HUES64 (cell line): ENCODE results near the gene ATAD3B.
"Not testable (repeated sequence)": the region's sequence is repeated elsewhere in the genome, so short reads cannot be mapped to it uniquely, and the experiment has no call there.

Source experiments
- H3K27ac ChIP-seq: 2 replicates; pipeline ENCODE4 v1.7.0; 2013; ENCODE audit warnings: low read depth, low read length, inconsistent platforms
- H3K27me3 ChIP-seq: 2 replicates; pipeline ENCODE4 v1.6.1; 2013; ENCODE audit warnings: mild to moderate bottlenecking, low read length; ENCODE audit not compliant: insufficient read depth
- H3K36me3 ChIP-seq: 2 replicates; pipeline ENCODE4 v1.6.1; 2013; ENCODE audit warnings: mild to moderate bottlenecking, low read length; ENCODE audit not compliant: insufficient read depth
- H3K4me1 ChIP-seq: 2 replicates; pipeline ENCODE4 v1.6.1; 2013; ENCODE audit warnings: mild to moderate bottlenecking, low read length, moderate library complexity; ENCODE audit not compliant: insufficient read depth
- H3K4me3 ChIP-seq: 2 replicates; pipeline ENCODE4 v1.5.1; 2013; ENCODE audit warnings: mild to moderate bottlenecking, low read length, moderate library complexity
- H3K9ac ChIP-seq: 2 replicates; pipeline ENCODE4 v1.6.1; 2013; ENCODE audit warnings: mild to moderate bottlenecking, low read depth, low read length
- H3K9me3 ChIP-seq: 2 replicates; pipeline ENCODE4 v1.6.1; 2013; ENCODE audit warnings: low read depth, low read length; ENCODE audit not compliant: insufficient read depth
- WGBS: fragments of 150-250, 120-280 bp; methylation state at CpG from one replicate; pipeline ENCODE4 v1.1.7; 2013; ENCODE audit warnings: missing lambda C conversion rate; 5-methylcytosine and 5-hydroxymethylcytosine counted together

The ATAD3B gene

DNA sequence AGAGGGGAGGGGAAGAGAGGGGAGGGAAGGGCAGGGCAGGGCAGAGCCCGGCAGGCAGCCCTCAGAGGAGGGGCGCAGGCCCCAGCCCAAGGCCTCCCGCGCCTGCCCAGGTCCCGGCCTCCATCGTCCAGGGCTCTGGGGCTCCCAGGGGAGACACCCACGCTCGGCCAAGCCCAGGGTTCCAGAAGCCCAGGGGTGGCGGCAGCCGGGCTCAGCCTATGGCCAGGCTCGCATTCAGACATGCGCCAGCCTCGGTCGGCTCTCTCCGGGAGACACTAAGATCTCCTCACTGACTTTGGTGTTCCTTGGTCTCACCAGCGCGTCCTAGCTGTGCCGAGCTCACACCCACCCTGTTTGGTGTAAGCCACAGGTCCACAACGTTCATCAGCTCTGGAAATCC, 43.4 kb upstream of the ATAD3B start:
- Histone ChIP-seq H3K4me3 (no peak overlapping the region), H3K27me3 (no peaks in the 10 kb centered on the region), H3K36me3 (no peaks in the 10 kb centered on the region), H3K9me3 (no peaks in the 10 kb centered on the region), H3K27ac (no peak overlapping the region), H3K9ac (no peak overlapping the region), H3K4me1 (peaks cover 32% of the 10 kb centered on the region)
- 88% methylated on average over 19 of the region's 19 CpGs for WGBS

DNA sequence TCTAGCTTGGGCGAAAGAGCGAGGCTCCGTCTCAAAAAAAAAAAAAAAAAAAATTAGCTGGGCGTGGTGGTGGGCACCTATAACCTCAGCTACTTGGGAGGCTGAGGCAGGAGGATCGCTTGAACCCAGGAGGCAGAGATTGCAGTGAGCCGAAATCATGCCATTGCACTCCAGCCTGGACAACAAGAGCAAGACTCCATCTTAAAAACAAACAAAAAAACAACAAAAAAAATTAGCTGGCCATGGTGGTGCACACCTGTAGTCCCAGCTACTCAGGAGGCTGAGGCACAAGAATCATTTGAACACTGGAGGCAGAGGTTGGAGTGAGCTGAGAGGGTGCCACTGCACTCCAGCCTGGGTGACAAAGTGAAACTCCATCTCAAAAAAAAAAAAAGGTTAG, 42.6 kb upstream of the ATAD3B start:
- not testable (repeated sequence) for H3K9me3 ChIP-seq, H3K27ac ChIP-seq, H3K27me3 ChIP-seq, H3K36me3 ChIP-seq, H3K4me3 ChIP-seq, H3K9ac ChIP-seq
- 93% methylated on average over 6 of the region's 6 CpGs for WGBS
- peaks cover 40% of the 10 kb centered on the region for H3K4me1 ChIP-seq

DNA sequence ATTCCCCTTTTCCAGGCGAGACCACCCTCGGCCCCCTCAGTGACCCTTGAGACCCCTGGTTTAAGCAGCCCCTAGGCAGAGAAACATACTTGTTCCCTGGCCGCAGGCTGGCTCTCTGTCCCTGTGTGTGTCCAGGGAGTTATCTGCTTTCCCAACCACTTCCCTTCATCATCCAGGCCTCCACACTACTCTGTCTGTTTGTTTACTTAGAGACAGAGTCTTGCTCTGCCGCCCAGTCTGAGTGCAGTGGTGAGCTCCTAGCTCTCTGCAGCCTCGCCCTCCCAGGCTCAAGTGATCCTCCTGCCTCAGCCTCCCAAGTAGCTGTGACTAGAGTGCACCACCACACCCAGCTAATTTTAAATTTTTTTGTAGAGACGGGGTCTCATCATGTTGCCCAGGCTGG, 41.9 kb upstream of the ATAD3B start:
- Histone ChIP-seq H3K9ac (no peak overlapping the region), H3K4me1 (peaks cover 47% of the 10 kb centered on the region), H3K27ac (no peak overlapping the region; the same call in 1 of the 2 replicates), H3K27me3 (no peaks in the 10 kb centered on the region), H3K9me3 (no peaks in the 10 kb centered on the region), H3K4me3 (no peak overlapping the region), H3K36me3 (no peaks in the 10 kb centered on the region)
- 91% methylated on average over 6 of the region's 6 CpGs for whole genome bisulfite sequencing

DNA sequence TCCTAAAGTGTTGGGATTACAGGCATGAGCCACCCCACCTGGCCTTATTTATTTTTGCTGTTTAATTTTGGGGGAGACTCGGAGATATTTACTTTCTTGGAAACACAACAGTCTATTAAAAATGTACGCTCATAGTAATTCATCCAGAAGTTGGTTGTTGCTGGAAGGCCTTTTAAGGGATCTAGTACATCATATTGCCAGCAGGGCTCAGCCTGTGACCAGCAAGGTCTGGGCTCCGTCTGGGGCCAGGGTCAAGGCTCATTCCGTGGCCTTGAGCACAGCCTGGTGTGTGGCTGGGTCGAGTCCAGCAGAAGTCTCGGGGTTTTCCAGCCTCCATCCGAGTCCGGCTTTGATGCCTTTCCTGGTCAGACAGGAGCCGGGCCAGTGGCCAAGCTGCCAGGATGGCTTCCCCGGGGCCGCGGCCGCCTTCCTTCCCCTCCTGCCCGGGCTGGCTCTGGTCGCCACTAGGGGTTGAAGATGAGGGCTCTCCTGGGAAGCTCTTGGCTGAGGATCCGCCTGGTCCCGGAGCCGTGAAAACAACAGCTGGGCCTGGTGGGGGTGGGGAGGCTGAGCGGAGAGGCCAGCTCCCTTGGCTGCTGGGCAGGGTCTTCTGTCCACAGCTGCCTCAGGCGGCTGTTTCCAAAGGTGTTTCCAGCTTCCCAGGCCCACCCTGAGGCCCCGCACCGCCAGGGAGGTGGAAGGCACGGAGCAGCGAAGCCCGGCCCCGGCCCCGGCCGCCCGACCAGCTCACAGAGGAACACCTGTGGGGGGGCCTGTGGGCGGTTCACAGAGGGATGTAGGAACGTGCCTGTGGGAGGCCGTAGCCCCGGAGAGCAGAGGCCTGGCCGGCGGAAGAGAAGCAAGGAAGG, 41.2 kb upstream of the ATAD3B start:
- Histone ChIP-seq H3K36me3 (no peaks in the 10 kb centered on the region), H3K9me3 (no peaks in the 10 kb centered on the region), H3K27me3 (no peaks in the 10 kb centered on the region), H3K9ac (peak overlapping the region; percentile 32; the same call in 1 of the 2 replicates), H3K4me3 (no peak overlapping the region), H3K27ac (peak overlapping the region; percentile 73; the same call in 1 of the 2 replicates), H3K4me1 (peaks cover 53% of the 10 kb centered on the region)
- WGBS: 33% methylated on average over 35 of the region's 35 CpGs

DNA sequence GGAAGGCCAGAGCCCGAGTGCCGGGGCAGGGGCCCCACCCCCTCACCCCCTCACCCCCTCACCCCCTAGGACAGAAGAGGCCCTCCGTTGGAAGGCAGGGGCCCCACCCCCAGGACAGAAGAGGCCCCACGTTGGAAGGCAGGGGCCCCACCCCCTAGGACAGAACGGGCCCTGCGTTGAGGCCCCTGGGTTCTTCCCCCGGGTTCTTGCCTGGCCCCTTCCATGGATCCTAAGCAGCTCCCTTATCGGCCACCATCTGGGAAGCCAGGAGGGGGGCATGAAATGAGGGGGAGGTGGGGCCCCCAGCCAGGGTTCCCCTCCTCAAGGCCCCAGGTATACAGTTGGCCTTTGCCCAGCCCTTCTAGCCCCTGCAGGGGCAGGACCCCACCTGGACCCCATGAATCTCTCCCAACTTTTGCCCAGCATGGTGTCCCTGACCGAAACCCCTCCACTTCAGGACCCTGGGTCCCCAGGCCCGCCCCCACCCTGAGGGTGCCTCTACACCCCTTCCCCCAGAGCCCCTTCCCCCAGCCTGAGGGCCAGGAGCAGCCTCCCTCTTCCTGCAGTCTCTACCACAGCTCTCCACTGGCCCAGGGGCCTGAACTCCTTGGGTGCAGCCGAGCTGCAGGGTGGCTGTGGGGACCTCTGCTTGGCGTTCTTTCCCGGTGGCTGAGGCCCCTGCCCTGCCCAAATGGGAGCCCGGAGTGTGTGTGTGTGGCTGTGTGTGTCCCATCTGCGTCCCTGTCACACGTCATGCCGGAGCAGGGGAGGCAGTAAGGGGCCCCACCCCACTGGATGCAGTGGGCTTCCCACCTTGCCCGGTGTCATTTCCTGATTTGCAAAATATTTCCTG, 40.3 kb upstream of the ATAD3B start:
- 54% methylated on average over 16 of the region's 18 CpGs for WGBS
- Histone ChIP-seq H3K4me1 (peaks cover 48% of the 10 kb centered on the region), H3K27me3 (peaks cover 4% of the 10 kb centered on the region; the same call in 1 of the 2 replicates)

DNA sequence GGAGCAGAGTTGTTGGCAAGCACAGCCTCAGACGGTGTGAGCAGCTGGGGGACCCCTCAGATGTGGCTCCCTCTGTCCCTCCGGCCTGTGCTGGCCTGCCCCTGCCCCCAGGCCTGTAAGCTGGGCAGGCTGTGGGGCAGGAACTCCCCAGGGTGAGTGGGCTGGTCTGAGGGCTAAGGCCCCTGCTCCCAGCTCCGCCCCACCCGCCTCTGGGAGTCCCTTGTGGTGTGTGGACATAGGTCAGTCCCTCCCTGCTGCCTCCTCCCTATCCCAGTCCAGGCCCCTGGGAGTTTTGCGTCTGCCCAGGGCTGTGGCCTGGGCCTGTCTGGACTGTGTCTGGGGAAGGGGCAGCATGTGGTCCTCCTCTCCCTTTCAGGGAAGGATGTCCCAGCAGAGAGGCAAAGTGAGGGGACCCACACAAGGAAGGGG, 39.7 kb upstream of the ATAD3B start:
- Histone ChIP-seq H3K27me3 (peaks cover 4% of the 10 kb centered on the region; the same call in 1 of the 2 replicates), H3K27ac (peak overlapping the region; percentile 60), H3K4me3 (no peak overlapping the region), H3K9me3 (no peaks in the 10 kb centered on the region), H3K36me3 (no peaks in the 10 kb centered on the region), H3K9ac (peak overlapping the region; percentile 52), H3K4me1 (peaks cover 45% of the 10 kb centered on the region)
- WGBS: 44% methylated on average over 5 of the region's 5 CpGs

More for the DNA sequence above, 40.3 kb upstream of the ATAD3B start:
- no peaks in the 10 kb centered on the region for H3K9me3 ChIP-seq
- H3K36me3 ChIP-seq: no peaks in the 10 kb centered on the region
- no peak overlapping the region for H3K4me3 ChIP-seq
- H3K9ac ChIP-seq: peak overlapping the region; percentile 52; the same call in 1 of the 2 replicates
- H3K27ac ChIP-seq: peak overlapping the region; percentile 60

DNA sequence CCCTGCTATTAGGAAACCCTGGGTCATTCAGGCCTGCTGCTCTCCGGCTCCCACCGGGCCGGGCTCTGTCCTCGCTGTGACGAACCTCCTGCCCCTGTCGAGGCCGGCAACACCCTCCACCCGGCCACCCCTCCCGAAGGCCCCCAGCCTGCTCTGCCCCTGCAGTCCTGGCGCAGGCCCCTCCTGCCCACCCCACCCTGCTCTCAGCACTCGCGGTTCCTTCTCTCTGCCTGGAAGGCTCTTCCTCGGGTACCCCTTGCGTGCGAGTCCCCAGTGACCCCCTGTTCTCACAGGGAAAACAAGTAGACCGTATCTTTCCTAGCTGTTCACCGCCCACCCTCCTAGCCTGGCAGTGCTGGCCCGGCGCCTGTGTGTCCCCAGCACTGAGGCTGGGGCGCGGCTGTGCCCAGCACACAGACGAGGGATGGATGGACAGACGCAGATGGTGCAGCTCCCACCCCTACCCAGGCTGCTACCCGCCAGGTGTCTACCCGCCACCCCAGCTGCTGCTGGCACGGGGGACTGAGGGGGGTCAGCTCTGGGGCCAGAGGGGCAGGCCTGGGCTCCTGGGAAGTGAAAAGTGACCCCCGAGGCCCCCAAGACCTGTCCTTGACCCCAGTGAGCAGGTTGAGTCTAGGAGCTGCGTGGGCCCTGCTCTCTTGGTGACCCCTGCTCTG, 39.2 kb upstream of the ATAD3B start:
- H3K4me3 ChIP-seq: no peak overlapping the region
- H3K27ac ChIP-seq: peak overlapping the region; percentile 93
- no peaks in the 10 kb centered on the region for H3K9me3 ChIP-seq
- 82% methylated on average over 28 of the region's 28 CpGs for WGBS
- peak overlapping the region; percentile 52; the same call in 1 of the 2 replicates for H3K9ac ChIP-seq
- H3K27me3 ChIP-seq: peaks cover 4% of the 10 kb centered on the region; the same call in 1 of the 2 replicates
- no peaks in the 10 kb centered on the region for H3K36me3 ChIP-seq
- H3K4me1 ChIP-seq: peaks cover 45% of the 10 kb centered on the region

DNA sequence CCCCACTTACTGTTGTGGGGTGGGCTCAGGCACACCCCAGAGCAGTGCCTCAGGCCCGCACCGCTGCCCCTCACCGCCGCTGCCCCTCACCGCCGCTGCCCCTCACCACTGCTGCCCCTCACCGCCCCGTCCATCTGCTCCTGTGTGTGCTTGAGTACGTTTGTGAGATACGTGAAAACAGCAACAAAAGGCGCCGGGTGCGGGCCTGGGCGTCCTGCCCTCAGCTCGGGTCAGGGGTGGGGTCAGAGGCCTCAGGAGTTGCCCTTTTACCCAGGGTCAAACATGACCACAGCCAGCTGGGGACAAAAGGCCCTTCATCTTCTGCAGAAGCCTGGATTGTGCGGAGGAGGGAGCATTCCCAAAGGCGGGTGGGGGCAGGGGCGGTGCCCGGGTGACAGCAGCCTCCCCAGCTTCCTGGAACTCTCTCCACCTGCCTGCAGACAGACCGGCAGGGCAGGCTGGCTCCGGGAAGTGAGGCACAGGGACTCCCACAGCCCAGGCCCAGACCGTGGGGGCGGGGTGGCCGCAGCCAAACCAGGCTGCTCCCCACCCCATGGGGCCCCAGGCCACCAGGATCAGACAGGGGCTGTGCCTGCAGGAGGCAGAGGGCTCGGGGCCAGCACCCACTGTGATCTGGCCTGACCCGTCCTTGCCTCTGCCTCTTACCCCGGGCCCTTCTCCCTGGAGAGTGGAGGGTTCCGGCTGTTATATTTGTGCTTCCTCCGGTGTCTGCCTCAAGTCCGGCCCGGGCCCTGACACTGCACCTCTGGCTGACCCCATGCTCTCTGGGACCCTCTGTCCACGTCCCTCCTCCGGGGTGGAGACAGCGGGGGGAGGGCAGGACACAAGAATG, 38.4 kb upstream of the ATAD3B start:
- H3K36me3 ChIP-seq: 0 out of 2 replicates have a peak, but pooled peaks cover 3% of the 10 kb centered on the region
- H3K4me3 ChIP-seq: peak overlapping the region; percentile 31
- peaks cover 45% of the 10 kb centered on the region for H3K4me1 ChIP-seq
- H3K9ac ChIP-seq: peak overlapping the region; percentile 67
- WGBS: 38% methylated on average over 34 of the region's 34 CpGs
- H3K27ac ChIP-seq: peak overlapping the region; percentile 93
- H3K27me3 ChIP-seq: peaks cover 4% of the 10 kb centered on the region; the same call in 1 of the 2 replicates
- H3K9me3 ChIP-seq: no peaks in the 10 kb centered on the region

DNA sequence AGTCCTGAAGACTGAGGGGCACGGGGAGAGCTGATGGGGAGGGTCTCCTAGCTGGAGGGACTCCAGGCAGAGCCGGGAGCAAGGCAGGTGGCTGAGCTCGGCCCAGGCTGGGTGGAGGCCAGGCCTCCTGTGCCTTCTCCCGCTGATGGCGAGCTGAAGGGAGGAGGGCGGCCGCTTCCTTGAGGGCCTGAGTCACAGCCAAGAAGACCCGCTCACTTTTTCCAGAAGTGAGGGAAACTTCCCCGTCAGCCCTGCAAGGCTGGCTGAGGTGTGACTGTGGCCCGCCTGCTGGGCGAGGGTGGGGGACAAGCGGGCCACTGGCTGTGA, 37.8 kb upstream of the ATAD3B start:
- Histone ChIP-seq H3K36me3 (0 out of 2 replicates have a peak, but pooled peaks cover 3% of the 10 kb centered on the region), H3K4me1 (peaks cover 45% of the 10 kb centered on the region), H3K27me3 (peaks cover 4% of the 10 kb centered on the region; the same call in 1 of the 2 replicates), H3K4me3 (peak overlapping the region; percentile 55), H3K27ac (peak overlapping the region; percentile 93), H3K9ac (peak overlapping the region; percentile 67), H3K9me3 (no peaks in the 10 kb centered on the region)
- WGBS: 23% methylated on average over 12 of the region's 12 CpGs
